Measurements from ENCODE around the gene SMIM38. TPM values are rescaled to one million over a fixed set of nuclear protein-coding genes. Genes with fewer than 3 reads are reported as not detected.

SMIM38 gene
- total and polyA plus RNA-seq, 4 donors, result 0.03 to 1.7 (median 0.07) TPM

GRCh38 chr11:69129647-69130046 is 26.1 kb upstream of the SMIM38 start:
- no peak overlapping the region for H3K27ac ChIP-seq (ENCODE audit: low read depth in 1 of 2, low read length in 2 of 2)
- 93% methylated on average over 7 of the region's 7 CpGs for WGBS
- peaks cover 0 to 3% (median 0%) of the 10 kb centered on the region in 4 donors for H3K4me1 ChIP-seq (ENCODE audit: control insufficient read depth in 4 of 4, insufficient read depth in 4 of 4, low read length in 3 of 4)
- DNase-seq (ENCODE audit: low spot score), result no peak
- H3K4me3 ChIP-seq (ENCODE audit: low read depth in 1 of 3, low read length in 3 of 3), result no peak overlapping the region
- H3K27me3 ChIP-seq (ENCODE audit: control insufficient read depth in 4 of 4, insufficient read depth in 4 of 4, low read length in 3 of 4), result no peaks in the 10 kb centered on the region
- TF ChIP-seq YY1 (IDR thresholded peaks at IDR 0.05) (no peak), HNF4A (conservative IDR thresholded peaks at IDR 0.05) (no peak)
- H3K9me3 ChIP-seq (ENCODE audit: control insufficient read depth in 4 of 4, low read length in 3 of 4), result peaks cover 0 to 3% (median 0%) of the 10 kb centered on the region in 4 donors
- H3K9ac ChIP-seq (ENCODE audit: low read depth in 1 of 2, low read length in 2 of 2), result no peak overlapping the region
- no peaks in the 10 kb centered on the region for H3K36me3 ChIP-seq (ENCODE audit: control insufficient read depth in 4 of 4, insufficient read depth in 3 of 4, low read depth in 1 of 4, low read length in 3 of 4)

- no peaks in the 10 kb centered on the region for H3K36me3 ChIP-seq (ENCODE audit: control insufficient read depth in 4 of 4, insufficient read depth in 3 of 4, low read depth in 1 of 4, low read length in 3 of 4)
- H3K9ac ChIP-seq (ENCODE audit: low read depth in 1 of 2, low read length in 2 of 2), result no peak overlapping the region
- no peak for DNase-seq (ENCODE audit: low spot score)
- H3K27ac ChIP-seq (ENCODE audit: low read depth in 1 of 2, low read length in 2 of 2), result no peak overlapping the region
- WGBS, result 71% methylated on average over 9 of the region's 9 CpGs
- H3K4me3 ChIP-seq (ENCODE audit: low read depth in 1 of 3, low read length in 3 of 3), result no peak overlapping the region
- peaks cover 0 to 8% (median 2%) of the 10 kb centered on the region in 4 donors for H3K4me1 ChIP-seq (ENCODE audit: control insufficient read depth in 4 of 4, insufficient read depth in 4 of 4, low read length in 3 of 4)
- H3K27me3 ChIP-seq (ENCODE audit: control insufficient read depth in 4 of 4, insufficient read depth in 4 of 4, low read length in 3 of 4), result no peaks in the 10 kb centered on the region
- TF ChIP-seq REST (IDR thresholded peaks at IDR 0.05) (no peak), CTCF (IDR thresholded peaks at IDR 0.05; ENCODE audit: low read depth, low read length, missing input control) (no peak), ZBTB33 (IDR thresholded peaks at IDR 0.05) (no peak), JUND (IDR thresholded peaks at IDR 0.05) (no peak), FOXA2 (IDR thresholded peaks at IDR 0.05) (no peak), RXRA (IDR thresholded peaks at IDR 0.05) (no peak), TAF1 (conservative IDR thresholded peaks at IDR 0.05) (no peak), MAX (IDR thresholded peaks at IDR 0.05) (no peak), RAD21 (IDR thresholded peaks at IDR 0.05) (no peak), HNF4A (conservative IDR thresholded peaks at IDR 0.05) (no peak), EGR1 (IDR thresholded peaks at IDR 0.05; ENCODE audit: low read depth in 2 of 2) (no peak), NR2F2 (IDR thresholded peaks at IDR 0.05) (no peak), ATF3 (IDR thresholded peaks at IDR 0.05) (no peak), SP1 (IDR thresholded peaks at IDR 0.05) (no peak)
- peaks cover 0 to 3% (median 0%) of the 10 kb centered on the region in 4 donors for H3K9me3 ChIP-seq (ENCODE audit: control insufficient read depth in 4 of 4, low read length in 3 of 4)
Observed at GRCh38 chr11:69130654-69131053, 25.1 kb upstream of the SMIM38 start.
